SH-SY5Y (cell line): ENCODE measurements around the gene IFT43.

Experiments used
- GATA2 ChIP-seq: IDR thresholded peaks from 2 replicates; pipeline ENCODE4 v1.6.1; 2011; ENCODE audit warnings: mild to moderate bottlenecking, low read depth, low read length
- GATA3 ChIP-seq: IDR thresholded peaks from 2 replicates; pipeline ENCODE4 v1.6.1; 2011; ENCODE audit warnings: low read depth, mild to moderate bottlenecking, low read length, moderate library complexity

IFT43 gene

GRCh38 chr14:76113691-76114090 lies 128.1 kb downstream of the IFT43 start:
- TF ChIP-seq GATA3 (no peak), GATA2 (no peak)

GRCh38 chr14:76115010-76115422 lies 129.5 kb downstream of the IFT43 start:
- TF ChIP-seq GATA2 (no peak), GATA3 (no peak)

GRCh38 chr14:76117789-76118484 lies 132.4 kb downstream of the IFT43 start:
- TF ChIP-seq GATA2 (peak; percentile 76), GATA3 (no peak)

- TF ChIP-seq GATA2 = no peak
- no peak for TF ChIP-seq GATA3
Observed at GRCh38 chr14:76118594-76118993, 133.0 kb downstream of the IFT43 start.

- TF ChIP-seq GATA2 (no peak), GATA3 (no peak)
Observed at GRCh38 chr14:76121089-76121748, 135.7 kb downstream of the IFT43 start.

- TF ChIP-seq GATA2 (no peak), GATA3 (no peak)
Observed at GRCh38 chr14:76123426-76124225, 138.1 kb downstream of the IFT43 start.

- TF ChIP-seq GATA2 = no peak
- no peak for TF ChIP-seq GATA3
Observed at GRCh38 chr14:76125511-76125910, 139.9 kb downstream of the IFT43 start.

GRCh38 chr14:76126076-76126475 lies 140.5 kb downstream of the IFT43 start:
- TF ChIP-seq GATA2 (no peak), GATA3 (no peak)

- TF ChIP-seq GATA3 (no peak), GATA2 (no peak)
Observed at GRCh38 chr14:76129851-76130576, 144.5 kb downstream of the IFT43 start.

- TF ChIP-seq GATA3 = no peak
- no peak for TF ChIP-seq GATA2
Observed at GRCh38 chr14:76131071-76131965, 145.8 kb downstream of the IFT43 start.

GRCh38 chr14:76133103-76133502 lies 147.5 kb downstream of the IFT43 start:
- no peak for TF ChIP-seq GATA2
- no peak for TF ChIP-seq GATA3
